ENCODE results near the gene MMP15. TPM values are rescaled to one million over a fixed set of nuclear protein-coding genes. Genes with fewer than 3 reads are reported as not detected.

MMP15 gene
- total and polyA plus RNA-seq, 2 of the 13 experiments (the other 11 are each of a cell fraction or from before 2014, with no cell fraction given), result 35.2 to 44.9 TPM

DNA sequence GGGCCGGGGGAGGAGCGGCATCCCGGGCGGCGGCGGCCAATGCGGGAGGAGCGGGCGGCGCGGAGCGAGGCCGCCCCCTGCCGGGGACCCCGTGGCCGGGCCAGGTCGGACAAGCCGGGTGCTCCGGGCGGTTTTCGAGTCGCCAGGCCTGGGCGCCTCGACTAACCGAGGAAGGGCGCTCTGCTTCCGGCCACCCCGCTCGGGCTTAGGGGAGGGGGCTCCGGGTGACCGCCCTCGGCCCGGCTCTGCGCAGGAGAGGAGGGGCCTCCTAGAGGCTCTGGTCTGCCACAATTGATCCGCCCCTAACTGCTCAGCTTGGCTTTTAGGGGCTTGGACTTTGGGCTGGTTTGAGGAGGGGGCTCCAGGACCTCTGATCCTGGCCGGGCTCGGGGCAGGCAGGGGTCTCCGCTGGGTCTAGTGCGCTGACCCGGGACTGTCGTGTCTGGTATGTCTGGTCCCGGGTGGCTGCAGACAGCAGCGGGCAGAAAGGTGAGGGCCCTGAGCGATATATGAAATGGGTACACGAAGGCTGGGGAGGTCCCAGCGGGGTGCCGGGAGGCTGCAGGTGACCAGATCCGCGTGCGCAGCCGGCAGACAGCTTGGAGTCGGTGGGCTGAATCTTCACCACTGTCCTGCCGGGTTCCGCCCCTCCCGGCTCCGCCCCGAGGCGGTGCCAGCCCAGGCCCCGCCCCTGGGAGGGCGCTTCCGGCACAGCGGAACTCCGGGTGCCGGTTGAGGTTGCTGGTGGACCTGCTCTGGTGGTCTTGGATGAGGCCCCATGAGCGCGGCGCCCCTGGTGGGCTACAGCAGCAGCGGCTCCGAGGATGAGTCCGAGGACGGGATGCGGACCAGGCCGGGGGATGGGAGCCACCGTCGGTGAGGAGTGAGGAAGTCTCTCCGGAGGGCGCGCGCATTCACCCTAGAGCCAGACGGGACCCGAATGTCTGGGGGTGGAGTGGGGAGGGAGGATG is 24.6 kb upstream of the MMP15 start, which contains the start of gene USB1 (continued):
- peak; percentile 90 for TF ChIP-seq ZNF556 (CRISPR knock-in tag; IDR thresholded peaks at IDR 0.05; ENCODE audit: borderline replicate concordance)
- TF ChIP-seq MIXL1 (CRISPR knock-in tag; IDR thresholded peaks at IDR 0.05), result 0 out of 2 replicates have a peak, but pooled peaks have one; percentile 7
- 0 out of 2 replicates have a peak, but pooled peaks have one; percentile 40 for TF ChIP-seq ZNF816 (CRISPR knock-in tag; IDR thresholded peaks at IDR 0.05; ENCODE audit: borderline replicate concordance)
- TF ChIP-seq DR1 (CRISPR knock-in tag; IDR thresholded peaks at IDR 0.05), result peak; percentile 71
- peak; percentile 78; the same call in 1 of the 2 replicates for TF ChIP-seq HOXA5 (CRISPR knock-in tag; IDR thresholded peaks at IDR 0.05)
- peak; percentile 47; the same call in 1 of the 2 replicates for TF ChIP-seq ZNF292 (CRISPR knock-in tag; IDR thresholded peaks at IDR 0.05; ENCODE audit: borderline replicate concordance, low read depth)
- TF ChIP-seq, protein P1, sequence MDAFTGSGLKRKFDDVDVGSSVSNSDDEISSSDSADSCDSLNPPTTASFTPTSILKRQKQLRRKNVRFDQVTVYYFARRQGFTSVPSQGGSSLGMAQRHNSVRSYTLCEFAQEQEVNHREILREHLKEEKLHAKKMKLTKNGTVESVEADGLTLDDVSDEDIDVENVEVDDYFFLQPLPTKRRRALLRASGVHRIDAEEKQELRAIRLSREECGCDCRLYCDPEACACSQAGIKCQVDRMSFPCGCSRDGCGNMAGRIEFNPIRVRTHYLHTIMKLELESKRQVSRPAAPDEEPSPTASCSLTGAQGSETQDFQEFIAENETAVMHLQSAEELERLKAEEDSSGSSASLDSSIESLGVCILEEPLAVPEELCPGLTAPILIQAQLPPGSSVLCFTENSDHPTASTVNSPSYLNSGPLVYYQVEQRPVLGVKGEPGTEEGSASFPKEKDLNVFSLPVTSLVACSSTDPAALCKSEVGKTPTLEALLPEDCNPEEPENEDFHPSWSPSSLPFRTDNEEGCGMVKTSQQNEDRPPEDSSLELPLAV (CRISPR knock-in tag; conservative IDR thresholded peaks at IDR 0.05; ENCODE audit: low read depth), result no peak
- TF ChIP-seq, protein P2, sequence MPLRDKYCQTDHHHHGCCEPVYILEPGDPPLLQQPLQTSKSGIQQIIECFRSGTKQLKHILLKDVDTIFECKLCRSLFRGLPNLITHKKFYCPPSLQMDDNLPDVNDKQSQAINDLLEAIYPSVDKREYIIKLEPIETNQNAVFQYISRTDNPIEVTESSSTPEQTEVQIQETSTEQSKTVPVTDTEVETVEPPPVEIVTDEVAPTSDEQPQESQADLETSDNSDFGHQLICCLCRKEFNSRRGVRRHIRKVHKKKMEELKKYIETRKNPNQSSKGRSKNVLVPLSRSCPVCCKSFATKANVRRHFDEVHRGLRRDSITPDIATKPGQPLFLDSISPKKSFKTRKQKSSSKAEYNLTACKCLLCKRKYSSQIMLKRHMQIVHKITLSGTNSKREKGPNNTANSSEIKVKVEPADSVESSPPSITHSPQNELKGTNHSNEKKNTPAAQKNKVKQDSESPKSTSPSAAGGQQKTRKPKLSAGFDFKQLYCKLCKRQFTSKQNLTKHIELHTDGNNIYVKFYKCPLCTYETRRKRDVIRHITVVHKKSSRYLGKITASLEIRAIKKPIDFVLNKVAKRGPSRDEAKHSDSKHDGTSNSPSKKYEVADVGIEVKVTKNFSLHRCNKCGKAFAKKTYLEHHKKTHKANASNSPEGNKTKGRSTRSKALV (CRISPR knock-in tag; IDR thresholded peaks at IDR 0.05), result peak; percentile 94
- no peak for TF ChIP-seq NONO (IDR thresholded peaks at IDR 0.05)
- TF ChIP-seq NONO (CRISPR knock-in tag; conservative IDR thresholded peaks at IDR 0.05), result peak; percentile 70
- peak; percentile 93 for TF ChIP-seq HDAC1 (CRISPR knock-in tag; IDR thresholded peaks at IDR 0.05)
- peak; percentile 97 for TF ChIP-seq ZNF629 (CRISPR knock-in tag; conservative IDR thresholded peaks at IDR 0.05)
- TF ChIP-seq GABPA (IDR thresholded peaks at IDR 0.05; ENCODE audit: low read depth, low read length), result peak; percentile 71
- TF ChIP-seq GABPA (CRISPR knock-in tag; IDR thresholded peaks at IDR 0.05; ENCODE audit: low read depth), result peak; percentile 85
- TF ChIP-seq JUNB (CRISPR knock-in tag; IDR thresholded peaks at IDR 0.05; ENCODE audit: borderline replicate concordance), result no peak
- TF ChIP-seq ZZZ3 (CRISPR knock-in tag; IDR thresholded peaks at IDR 0.05; ENCODE audit: borderline replicate concordance), result no peak
- TF ChIP-seq, protein P3, sequence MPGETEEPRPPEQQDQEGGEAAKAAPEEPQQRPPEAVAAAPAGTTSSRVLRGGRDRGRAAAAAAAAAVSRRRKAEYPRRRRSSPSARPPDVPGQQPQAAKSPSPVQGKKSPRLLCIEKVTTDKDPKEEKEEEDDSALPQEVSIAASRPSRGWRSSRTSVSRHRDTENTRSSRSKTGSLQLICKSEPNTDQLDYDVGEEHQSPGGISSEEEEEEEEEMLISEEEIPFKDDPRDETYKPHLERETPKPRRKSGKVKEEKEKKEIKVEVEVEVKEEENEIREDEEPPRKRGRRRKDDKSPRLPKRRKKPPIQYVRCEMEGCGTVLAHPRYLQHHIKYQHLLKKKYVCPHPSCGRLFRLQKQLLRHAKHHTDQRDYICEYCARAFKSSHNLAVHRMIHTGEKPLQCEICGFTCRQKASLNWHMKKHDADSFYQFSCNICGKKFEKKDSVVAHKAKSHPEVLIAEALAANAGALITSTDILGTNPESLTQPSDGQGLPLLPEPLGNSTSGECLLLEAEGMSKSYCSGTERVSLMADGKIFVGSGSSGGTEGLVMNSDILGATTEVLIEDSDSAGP (CRISPR knock-in tag; IDR thresholded peaks at IDR 0.05; ENCODE audit: borderline replicate concordance), result peak; percentile 93
- TF ChIP-seq ZNF570 (CRISPR knock-in tag; IDR thresholded peaks at IDR 0.05; ENCODE audit: borderline replicate concordance), result no peak
- TF ChIP-seq ZNF256 (CRISPR knock-in tag; conservative IDR thresholded peaks at IDR 0.05), result no peak
- TF ChIP-seq, protein P4, sequence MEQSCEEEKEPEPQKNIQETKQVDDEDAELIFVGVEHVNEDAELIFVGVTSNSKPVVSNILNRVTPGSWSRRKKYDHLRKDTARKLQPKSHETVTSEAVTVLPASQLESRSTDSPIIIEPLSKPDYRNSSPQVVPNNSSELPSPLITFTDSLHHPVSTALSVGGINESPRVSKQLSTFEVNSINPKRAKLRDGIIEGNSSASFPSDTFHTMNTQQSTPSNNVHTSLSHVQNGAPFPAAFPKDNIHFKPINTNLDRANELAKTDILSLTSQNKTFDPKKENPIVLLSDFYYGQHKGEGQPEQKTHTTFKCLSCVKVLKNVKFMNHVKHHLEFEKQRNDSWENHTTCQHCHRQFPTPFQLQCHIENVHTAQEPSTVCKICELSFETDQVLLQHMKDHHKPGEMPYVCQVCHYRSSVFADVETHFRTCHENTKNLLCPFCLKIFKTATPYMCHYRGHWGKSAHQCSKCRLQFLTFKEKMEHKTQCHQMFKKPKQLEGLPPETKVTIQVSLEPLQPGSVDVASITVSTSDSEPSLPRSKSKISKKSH (CRISPR knock-in tag; IDR thresholded peaks at IDR 0.05; ENCODE audit: borderline replicate concordance), result peak; percentile 94
- TF ChIP-seq SOX13 (IDR thresholded peaks at IDR 0.05), result no peak
- TF ChIP-seq SOX13 (CRISPR knock-in tag; conservative IDR thresholded peaks at IDR 0.05 in 1 of 2, IDR thresholded peaks at IDR 0.05 in 1 of 2), result peak in 1 of 2 experiments; percentile 27; a peak in 1 of 4 replicates
- no peak for TF ChIP-seq AHR (CRISPR knock-in tag; IDR thresholded peaks at IDR 0.05)

Measured in HepG2 (cell line).